Measurements from ENCODE around the gene IL1RAPL1.
"Not testable (repeated sequence)": the region's sequence is repeated elsewhere in the genome, so short reads cannot be mapped to it uniquely, and the experiment has no call there.

IL1RAPL1 gene

DNA sequence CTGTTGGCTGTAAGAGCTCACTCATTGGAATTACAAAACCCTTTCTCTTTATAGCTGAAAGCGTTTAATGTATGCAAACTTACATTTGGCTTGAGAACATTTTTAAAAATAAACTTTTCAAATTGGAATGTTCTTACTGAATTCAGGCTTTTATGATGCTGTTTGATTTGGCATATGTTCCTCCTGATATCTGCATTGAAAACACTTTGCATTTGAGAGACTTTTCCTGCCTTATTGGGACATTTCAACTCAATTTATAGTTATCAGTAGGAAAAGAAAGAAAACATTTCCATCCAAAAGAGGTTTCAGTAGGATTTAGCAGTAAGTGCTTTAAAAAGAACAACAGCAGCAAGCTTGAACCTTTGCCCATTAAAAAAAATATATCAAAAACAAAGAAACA, 520.0 kb downstream of the IL1RAPL1 start:
- Histone ChIP-seq H3K36me3 (replicated peaks in 1 of 2; ENCODE audit: control insufficient read depth in 2 of 2, insufficient read depth in 2 of 2, low read length in 2 of 2) (no peaks in the 10 kb centered on the region), H3K14ac (ENCODE audit: low read length) (no peak overlapping the region), H2BK5ac (ENCODE audit: low read length) (no peak overlapping the region), H3K79me1 (ENCODE audit: low read depth, low read length) (no peaks in the 10 kb centered on the region), H3K4me2 (ENCODE audit: insufficient read depth, low read length, poor library complexity, severe bottlenecking) (no peak overlapping the region), H3K4ac (ENCODE audit: low read length) (no peak overlapping the region), H3K9ac (ENCODE audit: low read depth, low read length, poor library complexity) (no peak overlapping the region), H2BK12ac (ENCODE audit: low read length) (no peak overlapping the region), H3K9me3 (replicated peaks in 1 of 2; ENCODE audit: control insufficient read depth in 2 of 2, insufficient read depth in 1 of 2, low read depth in 1 of 2, low read length in 2 of 2) (no peaks in the 10 kb centered on the region), H2AFZ (ENCODE audit: low read length) (no peak overlapping the region), H4K91ac (ENCODE audit: low read depth, low read length, poor library complexity) (no peak overlapping the region), H4K8ac (ENCODE audit: low read depth, low read length) (no peak overlapping the region), H3K4me3 (ENCODE audit: low read length in 2 of 2) (no peak overlapping the region), H3K23ac (ENCODE audit: low read depth, low read length, poor library complexity) (no peak overlapping the region), H2BK120ac (ENCODE audit: low read depth, low read length) (no peak overlapping the region), H2AK5ac (ENCODE audit: low read depth, low read length) (no peak overlapping the region), H3K27me3 (ENCODE audit: control insufficient read depth in 3 of 3, insufficient read depth in 3 of 3, low read depth in 1 of 3, low read length in 3 of 3) (no peaks in the 10 kb centered on the region), H3K4me1 (ENCODE audit: control insufficient read depth in 2 of 2, insufficient read depth in 1 of 2, low read depth in 1 of 2, low read length in 2 of 2) (no peaks in the 10 kb centered on the region), H2BK15ac (ENCODE audit: low read length) (no peak overlapping the region), H3K27ac (replicated peaks; ENCODE audit: low read length) (no peak overlapping the region), H3K18ac (ENCODE audit: low read length) (no peak overlapping the region)
- WGBS, 2 donors (ENCODE audit: extremely low coverage in 2 of 2, insufficient read length in 2 of 2, insufficient replicate concordance in 1 of 2) = no CpG with 5 or more reads among the region's 1 CpG
- no peak for DNase-seq (ENCODE audit: low spot score)

DNA sequence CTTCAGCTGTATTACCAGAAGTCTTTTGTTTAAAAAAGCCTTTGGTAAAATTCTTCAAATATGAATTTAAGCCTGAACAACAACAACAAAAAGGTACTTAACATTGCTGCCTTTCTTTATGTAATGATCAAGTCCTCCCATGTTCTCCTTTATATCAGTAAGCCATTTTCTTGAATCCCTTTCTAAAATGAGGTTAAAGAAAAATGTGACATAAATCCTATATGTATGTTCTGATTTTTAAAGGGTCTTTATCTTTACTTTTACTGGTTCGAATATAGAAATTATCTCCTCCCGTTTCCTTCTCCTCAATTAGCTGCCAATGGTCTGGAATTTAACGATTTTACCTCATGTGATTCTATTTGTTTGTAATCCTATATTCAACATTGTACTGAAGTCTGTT, 522.8 kb downstream of the IL1RAPL1 start:
- Histone ChIP-seq H3K27ac (replicated peaks; ENCODE audit: low read length) (no peak overlapping the region), H4K8ac (ENCODE audit: low read depth, low read length) (no peak overlapping the region), H3K4me3 (ENCODE audit: low read length in 2 of 2) (no peak overlapping the region), H2BK5ac (ENCODE audit: low read length) (no peak overlapping the region), H2AK5ac (ENCODE audit: low read depth, low read length) (no peak overlapping the region), H3K9ac (ENCODE audit: low read depth, low read length, poor library complexity) (no peak overlapping the region), H3K4ac (ENCODE audit: low read length) (no peak overlapping the region), H3K18ac (ENCODE audit: low read length) (no peak overlapping the region), H2BK120ac (ENCODE audit: low read depth, low read length) (no peak overlapping the region), H2AFZ (ENCODE audit: low read length) (no peak overlapping the region), H3K4me2 (ENCODE audit: insufficient read depth, low read length, poor library complexity, severe bottlenecking) (no peak overlapping the region), H3K14ac (ENCODE audit: low read length) (no peak overlapping the region), H3K79me1 (ENCODE audit: low read depth, low read length) (no peaks in the 10 kb centered on the region), H2BK12ac (ENCODE audit: low read length) (no peak overlapping the region), H4K91ac (ENCODE audit: low read depth, low read length, poor library complexity) (no peak overlapping the region), H2BK15ac (ENCODE audit: low read length) (no peak overlapping the region), H3K23ac (ENCODE audit: low read depth, low read length, poor library complexity) (no peak overlapping the region), H3K9me3 (replicated peaks in 1 of 2; ENCODE audit: control insufficient read depth in 2 of 2, insufficient read depth in 1 of 2, low read depth in 1 of 2, low read length in 2 of 2) (no peaks in the 10 kb centered on the region), H3K36me3 (replicated peaks in 1 of 2; ENCODE audit: control insufficient read depth in 2 of 2, insufficient read depth in 2 of 2, low read length in 2 of 2) (no peaks in the 10 kb centered on the region), H3K27me3 (ENCODE audit: control insufficient read depth in 3 of 3, insufficient read depth in 3 of 3, low read depth in 1 of 3, low read length in 3 of 3) (no peaks in the 10 kb centered on the region), H3K4me1 (ENCODE audit: control insufficient read depth in 2 of 2, insufficient read depth in 1 of 2, low read depth in 1 of 2, low read length in 2 of 2) (no peaks in the 10 kb centered on the region)
- no CpG with 5 or more reads among the region's 3 CpGs for WGBS, 2 donors (ENCODE audit: extremely low coverage in 2 of 2, insufficient read length in 2 of 2, insufficient replicate concordance in 1 of 2)
- DNase-seq (ENCODE audit: low spot score) = no peak

DNA sequence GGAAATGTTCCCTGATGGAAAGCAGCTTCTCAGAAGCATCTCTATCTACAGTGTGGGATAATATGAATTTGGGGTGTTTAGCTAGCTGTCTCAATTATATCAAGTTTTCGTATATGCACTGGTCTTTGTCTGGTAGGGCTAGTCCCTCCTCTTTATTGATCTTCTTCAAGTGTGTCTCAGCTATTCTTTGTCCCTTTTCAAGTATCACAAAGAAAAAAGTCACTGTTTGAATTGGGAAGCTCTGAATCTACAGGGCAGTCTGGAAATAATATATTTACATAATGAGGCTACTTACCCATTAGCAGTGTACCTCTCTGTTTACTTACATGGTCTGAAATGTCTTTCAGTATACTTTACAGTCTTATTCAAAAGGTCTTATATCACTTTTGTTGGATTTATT, 526.0 kb downstream of the IL1RAPL1 start:
- Histone ChIP-seq H3K27ac (replicated peaks; ENCODE audit: low read length) (no peak overlapping the region), H3K4me3 (ENCODE audit: low read length in 2 of 2) (no peak overlapping the region), H3K27me3 (ENCODE audit: control insufficient read depth in 3 of 3, insufficient read depth in 3 of 3, low read depth in 1 of 3, low read length in 3 of 3) (no peaks in the 10 kb centered on the region), H3K18ac (ENCODE audit: low read length) (no peak overlapping the region), H4K8ac (ENCODE audit: low read depth, low read length) (no peak overlapping the region), H2BK5ac (ENCODE audit: low read length) (no peak overlapping the region), H2BK12ac (ENCODE audit: low read length) (no peak overlapping the region), H3K23ac (ENCODE audit: low read depth, low read length, poor library complexity) (no peak overlapping the region), H3K4ac (ENCODE audit: low read length) (no peak overlapping the region), H3K14ac (ENCODE audit: low read length) (no peak overlapping the region), H2BK15ac (ENCODE audit: low read length) (no peak overlapping the region), H3K4me2 (ENCODE audit: insufficient read depth, low read length, poor library complexity, severe bottlenecking) (no peak overlapping the region), H3K4me1 (ENCODE audit: control insufficient read depth in 2 of 2, insufficient read depth in 1 of 2, low read depth in 1 of 2, low read length in 2 of 2) (no peaks in the 10 kb centered on the region), H3K79me1 (ENCODE audit: low read depth, low read length) (no peaks in the 10 kb centered on the region), H2BK120ac (ENCODE audit: low read depth, low read length) (no peak overlapping the region), H3K9ac (ENCODE audit: low read depth, low read length, poor library complexity) (no peak overlapping the region), H3K9me3 (replicated peaks in 1 of 2; ENCODE audit: control insufficient read depth in 2 of 2, insufficient read depth in 1 of 2, low read depth in 1 of 2, low read length in 2 of 2) (no peaks in the 10 kb centered on the region), H3K36me3 (replicated peaks in 1 of 2; ENCODE audit: control insufficient read depth in 2 of 2, insufficient read depth in 2 of 2, low read length in 2 of 2) (no peaks in the 10 kb centered on the region), H2AK5ac (ENCODE audit: low read depth, low read length) (no peak overlapping the region), H4K91ac (ENCODE audit: low read depth, low read length, poor library complexity) (no peak overlapping the region), H2AFZ (ENCODE audit: low read length) (no peak overlapping the region)
- WGBS, 2 donors (ENCODE audit: extremely low coverage in 2 of 2, insufficient read length in 2 of 2, insufficient replicate concordance in 1 of 2) = no CpG with 5 or more reads among the region's 1 CpG
- no peak for DNase-seq (ENCODE audit: low spot score)

DNA sequence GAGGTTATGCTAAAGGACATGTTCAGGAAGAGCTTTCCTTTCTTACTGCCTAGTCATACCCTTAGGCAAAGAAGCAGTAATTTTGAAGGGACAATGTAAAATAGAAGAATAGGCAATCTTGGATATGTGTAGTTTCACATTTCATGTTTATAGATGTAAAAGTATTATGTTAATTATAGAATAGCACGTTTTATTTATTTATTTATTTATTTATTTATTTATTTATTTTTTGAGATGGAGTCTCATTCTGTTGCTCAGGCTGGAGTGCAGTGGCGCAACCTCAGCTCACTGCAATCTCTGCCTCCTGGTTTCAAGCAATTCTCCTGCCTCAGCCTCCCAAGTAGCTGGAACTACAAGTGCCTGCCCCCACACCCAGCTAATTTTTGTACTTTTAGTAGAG, 535.6 kb downstream of the IL1RAPL1 start:
- H3K27me3 ChIP-seq (ENCODE audit: control insufficient read depth in 3 of 3, insufficient read depth in 3 of 3, low read depth in 1 of 3, low read length in 3 of 3); H3K4me3 ChIP-seq (ENCODE audit: low read length in 2 of 2); H2BK120ac ChIP-seq (ENCODE audit: low read depth, low read length); H2AK5ac ChIP-seq (ENCODE audit: low read depth, low read length); H3K14ac ChIP-seq (ENCODE audit: low read length); H3K36me3 ChIP-seq (replicated peaks in 1 of 2; ENCODE audit: control insufficient read depth in 2 of 2, insufficient read depth in 2 of 2, low read length in 2 of 2); H3K4me1 ChIP-seq (ENCODE audit: control insufficient read depth in 2 of 2, insufficient read depth in 1 of 2, low read depth in 1 of 2, low read length in 2 of 2); H3K27ac ChIP-seq (replicated peaks; ENCODE audit: low read length); DNase-seq (ENCODE audit: low spot score); H3K79me1 ChIP-seq (ENCODE audit: low read depth, low read length); H3K4ac ChIP-seq (ENCODE audit: low read length); H2BK15ac ChIP-seq (ENCODE audit: low read length); H3K23ac ChIP-seq (ENCODE audit: low read depth, low read length, poor library complexity); H4K8ac ChIP-seq (ENCODE audit: low read depth, low read length); H2BK5ac ChIP-seq (ENCODE audit: low read length); H3K18ac ChIP-seq (ENCODE audit: low read length); H3K9ac ChIP-seq (ENCODE audit: low read depth, low read length, poor library complexity); H3K4me2 ChIP-seq (ENCODE audit: insufficient read depth, low read length, poor library complexity, severe bottlenecking); H4K91ac ChIP-seq (ENCODE audit: low read depth, low read length, poor library complexity); H2AFZ ChIP-seq (ENCODE audit: low read length); H2BK12ac ChIP-seq (ENCODE audit: low read length); H3K9me3 ChIP-seq (replicated peaks in 1 of 2; ENCODE audit: control insufficient read depth in 2 of 2, insufficient read depth in 1 of 2, low read depth in 1 of 2, low read length in 2 of 2): not testable (repeated sequence)
- WGBS, 2 donors (ENCODE audit: extremely low coverage in 2 of 2, insufficient read length in 2 of 2, insufficient replicate concordance in 1 of 2) = no CpG with 5 or more reads among the region's 2 CpGs

Measured in neuronal stem cell (in vitro differentiated cells).